ENCODE measurements around the gene SLC22A4. TPM values are rescaled to one million over a fixed set of nuclear protein-coding genes. Genes with fewer than 3 reads are reported as not detected.

The SLC22A4 gene
- total and polyA plus RNA-seq, 4 donors = 0.25 to 42.2 (median 0.47) TPM

GRCh38 chr5:132380741-132381140 is 86.5 kb downstream of the SLC22A4 start:
- H3K4me3 ChIP-seq (ENCODE audit: low read depth in 1 of 3, low read length in 3 of 3) = no peak overlapping the region
- H3K9ac ChIP-seq (ENCODE audit: low read depth in 1 of 2, low read length in 2 of 2) = no peak overlapping the region
- H3K27me3 ChIP-seq (ENCODE audit: control insufficient read depth in 4 of 4, insufficient read depth in 4 of 4, low read length in 3 of 4) = no peaks in the 10 kb centered on the region
- no peak for DNase-seq (ENCODE audit: low spot score)
- peaks cover 0 to 7% (median 2%) of the 10 kb centered on the region in 4 donors for H3K36me3 ChIP-seq (ENCODE audit: control insufficient read depth in 4 of 4, insufficient read depth in 3 of 4, low read depth in 1 of 4, low read length in 3 of 4)
- no peak overlapping the region for H3K27ac ChIP-seq (ENCODE audit: low read depth in 1 of 2, low read length in 2 of 2)
- H3K4me1 ChIP-seq (ENCODE audit: control insufficient read depth in 4 of 4, insufficient read depth in 4 of 4, low read length in 3 of 4) = peaks cover 0 to 7% (median 6%) of the 10 kb centered on the region in 4 donors
- H3K9me3 ChIP-seq (ENCODE audit: control insufficient read depth in 4 of 4, low read length in 3 of 4) = no peaks in the 10 kb centered on the region
- WGBS = 91% methylated on average over 2 of the region's 2 CpGs
- TF ChIP-seq SP1 (IDR thresholded peaks at IDR 0.05) (no peak), RAD21 (IDR thresholded peaks at IDR 0.05) (no peak), GABPA (IDR thresholded peaks at IDR 0.05 in 1 of 2, conservative IDR thresholded peaks at IDR 0.05 in 1 of 2) (no peak)
- TF ChIP-seq, protein P1, sequence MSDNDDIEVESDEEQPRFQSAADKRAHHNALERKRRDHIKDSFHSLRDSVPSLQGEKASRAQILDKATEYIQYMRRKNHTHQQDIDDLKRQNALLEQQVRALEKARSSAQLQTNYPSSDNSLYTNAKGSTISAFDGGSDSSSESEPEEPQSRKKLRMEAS (IDR thresholded peaks at IDR 0.05) = no peak

DNA sequence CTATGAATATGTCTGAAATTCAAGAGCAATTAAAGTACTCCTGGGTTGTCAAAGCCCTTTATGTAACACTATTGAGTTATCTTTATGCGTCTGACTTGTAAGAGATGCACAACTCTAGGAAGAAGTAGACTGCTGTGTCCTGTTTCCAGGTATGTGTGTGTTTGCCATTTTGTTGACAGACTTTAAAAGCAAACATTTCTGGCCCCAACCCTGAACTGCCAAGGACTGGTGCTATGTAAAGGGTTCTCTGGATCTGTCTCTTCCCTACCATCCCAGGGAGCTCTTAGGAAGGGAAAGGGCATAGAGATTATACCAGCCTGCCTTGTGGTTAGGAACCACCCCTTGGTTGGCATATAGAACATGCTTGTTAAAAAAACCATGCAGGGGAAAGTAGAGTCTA is 87.4 kb downstream of the SLC22A4 start:
- no peak overlapping the region for H3K9ac ChIP-seq (ENCODE audit: low read depth in 1 of 2, low read length in 2 of 2)
- no peak overlapping the region for H3K27ac ChIP-seq (ENCODE audit: low read depth in 1 of 2, low read length in 2 of 2)
- H3K36me3 ChIP-seq (ENCODE audit: control insufficient read depth in 4 of 4, insufficient read depth in 3 of 4, low read depth in 1 of 4, low read length in 3 of 4) = peaks cover 0 to 7% (median 2%) of the 10 kb centered on the region in 4 donors
- 72% methylated on average over 1 of the region's 1 CpG for WGBS
- H3K4me1 ChIP-seq (ENCODE audit: control insufficient read depth in 4 of 4, insufficient read depth in 4 of 4, low read length in 3 of 4) = peaks cover 3 to 13% (median 10%) of the 10 kb centered on the region in 4 donors
- no peak overlapping the region for H3K4me3 ChIP-seq (ENCODE audit: low read depth in 1 of 3, low read length in 3 of 3)
- H3K27me3 ChIP-seq (ENCODE audit: control insufficient read depth in 4 of 4, insufficient read depth in 4 of 4, low read length in 3 of 4) = no peaks in the 10 kb centered on the region
- no peaks in the 10 kb centered on the region for H3K9me3 ChIP-seq (ENCODE audit: control insufficient read depth in 4 of 4, low read length in 3 of 4)
- TF ChIP-seq, protein P2, sequence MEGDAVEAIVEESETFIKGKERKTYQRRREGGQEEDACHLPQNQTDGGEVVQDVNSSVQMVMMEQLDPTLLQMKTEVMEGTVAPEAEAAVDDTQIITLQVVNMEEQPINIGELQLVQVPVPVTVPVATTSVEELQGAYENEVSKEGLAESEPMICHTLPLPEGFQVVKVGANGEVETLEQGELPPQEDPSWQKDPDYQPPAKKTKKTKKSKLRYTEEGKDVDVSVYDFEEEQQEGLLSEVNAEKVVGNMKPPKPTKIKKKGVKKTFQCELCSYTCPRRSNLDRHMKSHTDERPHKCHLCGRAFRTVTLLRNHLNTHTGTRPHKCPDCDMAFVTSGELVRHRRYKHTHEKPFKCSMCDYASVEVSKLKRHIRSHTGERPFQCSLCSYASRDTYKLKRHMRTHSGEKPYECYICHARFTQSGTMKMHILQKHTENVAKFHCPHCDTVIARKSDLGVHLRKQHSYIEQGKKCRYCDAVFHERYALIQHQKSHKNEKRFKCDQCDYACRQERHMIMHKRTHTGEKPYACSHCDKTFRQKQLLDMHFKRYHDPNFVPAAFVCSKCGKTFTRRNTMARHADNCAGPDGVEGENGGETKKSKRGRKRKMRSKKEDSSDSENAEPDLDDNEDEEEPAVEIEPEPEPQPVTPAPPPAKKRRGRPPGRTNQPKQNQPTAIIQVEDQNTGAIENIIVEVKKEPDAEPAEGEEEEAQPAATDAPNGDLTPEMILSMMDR (IDR thresholded peaks at IDR 0.05; ENCODE audit: low read depth, low read length, missing input control) = no peak
- TF ChIP-seq HNF4A (conservative IDR thresholded peaks at IDR 0.05) (no peak), SP1 (IDR thresholded peaks at IDR 0.05) (no peak), RAD21 (IDR thresholded peaks at IDR 0.05) (peak in 1 of 2 donors; percentile 11)
- TF ChIP-seq, protein P3, sequence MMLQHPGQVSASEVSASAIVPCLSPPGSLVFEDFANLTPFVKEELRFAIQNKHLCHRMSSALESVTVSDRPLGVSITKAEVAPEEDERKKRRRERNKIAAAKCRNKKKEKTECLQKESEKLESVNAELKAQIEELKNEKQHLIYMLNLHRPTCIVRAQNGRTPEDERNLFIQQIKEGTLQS (IDR thresholded peaks at IDR 0.05) = no peak
- no peak for DNase-seq (ENCODE audit: low spot score)

GRCh38 chr5:132383261-132383660 is 89.1 kb downstream of the SLC22A4 start:
- Histone ChIP-seq H3K4me3 (ENCODE audit: low read depth in 1 of 3, low read length in 3 of 3) (no peak overlapping the region), H3K9me3 (ENCODE audit: control insufficient read depth in 4 of 4, low read length in 3 of 4) (no peaks in the 10 kb centered on the region), H3K9ac (ENCODE audit: low read depth in 1 of 2, low read length in 2 of 2) (no peak overlapping the region), H3K27me3 (ENCODE audit: control insufficient read depth in 4 of 4, insufficient read depth in 4 of 4, low read length in 3 of 4) (no peaks in the 10 kb centered on the region), H3K4me1 (ENCODE audit: control insufficient read depth in 4 of 4, insufficient read depth in 4 of 4, low read length in 3 of 4) (peaks cover 3 to 24% (median 18%) of the 10 kb centered on the region in 4 donors), H3K27ac (ENCODE audit: low read depth in 1 of 2, low read length in 2 of 2) (no peak overlapping the region), H3K36me3 (ENCODE audit: control insufficient read depth in 4 of 4, insufficient read depth in 3 of 4, low read depth in 1 of 4, low read length in 3 of 4) (peaks cover 0 to 7% (median 2%) of the 10 kb centered on the region in 4 donors)
- TF ChIP-seq HNF4G (IDR thresholded peaks at IDR 0.05) = no peak
- TF ChIP-seq, protein P4, sequence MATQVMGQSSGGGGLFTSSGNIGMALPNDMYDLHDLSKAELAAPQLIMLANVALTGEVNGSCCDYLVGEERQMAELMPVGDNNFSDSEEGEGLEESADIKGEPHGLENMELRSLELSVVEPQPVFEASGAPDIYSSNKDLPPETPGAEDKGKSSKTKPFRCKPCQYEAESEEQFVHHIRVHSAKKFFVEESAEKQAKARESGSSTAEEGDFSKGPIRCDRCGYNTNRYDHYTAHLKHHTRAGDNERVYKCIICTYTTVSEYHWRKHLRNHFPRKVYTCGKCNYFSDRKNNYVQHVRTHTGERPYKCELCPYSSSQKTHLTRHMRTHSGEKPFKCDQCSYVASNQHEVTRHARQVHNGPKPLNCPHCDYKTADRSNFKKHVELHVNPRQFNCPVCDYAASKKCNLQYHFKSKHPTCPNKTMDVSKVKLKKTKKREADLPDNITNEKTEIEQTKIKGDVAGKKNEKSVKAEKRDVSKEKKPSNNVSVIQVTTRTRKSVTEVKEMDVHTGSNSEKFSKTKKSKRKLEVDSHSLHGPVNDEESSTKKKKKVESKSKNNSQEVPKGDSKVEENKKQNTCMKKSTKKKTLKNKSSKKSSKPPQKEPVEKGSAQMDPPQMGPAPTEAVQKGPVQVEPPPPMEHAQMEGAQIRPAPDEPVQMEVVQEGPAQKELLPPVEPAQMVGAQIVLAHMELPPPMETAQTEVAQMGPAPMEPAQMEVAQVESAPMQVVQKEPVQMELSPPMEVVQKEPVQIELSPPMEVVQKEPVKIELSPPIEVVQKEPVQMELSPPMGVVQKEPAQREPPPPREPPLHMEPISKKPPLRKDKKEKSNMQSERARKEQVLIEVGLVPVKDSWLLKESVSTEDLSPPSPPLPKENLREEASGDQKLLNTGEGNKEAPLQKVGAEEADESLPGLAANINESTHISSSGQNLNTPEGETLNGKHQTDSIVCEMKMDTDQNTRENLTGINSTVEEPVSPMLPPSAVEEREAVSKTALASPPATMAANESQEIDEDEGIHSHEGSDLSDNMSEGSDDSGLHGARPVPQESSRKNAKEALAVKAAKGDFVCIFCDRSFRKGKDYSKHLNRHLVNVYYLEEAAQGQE (IDR thresholded peaks at IDR 0.05) = no peak
- TF ChIP-seq FOXA1 (IDR thresholded peaks at IDR 0.05) = no peak
- TF ChIP-seq, protein P1 (IDR thresholded peaks at IDR 0.05) = no peak
- WGBS = 99% methylated on average over 1 of the region's 1 CpG
- DNase-seq (ENCODE audit: low spot score) = no peak
